Measurements from ENCODE around the gene MCM10.

DNA sequence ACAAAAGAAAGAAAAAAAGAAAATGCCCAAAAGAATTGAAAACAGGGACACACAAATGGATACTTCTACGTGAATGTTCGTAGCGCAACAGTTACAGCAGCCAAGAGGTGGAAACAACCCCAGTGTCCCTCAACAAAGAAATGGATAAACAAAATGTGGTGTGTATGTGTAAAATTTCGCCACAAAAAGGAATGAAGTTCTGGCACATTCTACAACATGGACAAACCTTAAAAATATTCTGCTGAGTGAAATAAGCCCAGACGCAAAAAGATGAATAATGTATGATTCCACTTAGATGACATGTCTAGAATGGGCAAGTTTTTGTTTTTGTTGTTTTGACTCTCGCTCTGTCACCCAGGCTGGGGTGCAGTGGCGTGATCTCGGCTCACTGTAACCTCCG is 61.9 kb downstream of the MCM10 start:
- TF ChIP-seq CTCF (IDR thresholded peaks at IDR 0.05) (no peak), POLR2A (IDR thresholded peaks at IDR 0.05) (no peak), POLR2AphosphoS5 (IDR thresholded peaks at IDR 0.05) (no peak)
